ENCODE measurements around the gene FRS2. TPM values are rescaled to one million over a fixed set of nuclear protein-coding genes. Genes with fewer than 3 reads are reported as not detected.
"Not testable (repeated sequence)": the region's sequence is repeated elsewhere in the genome, so short reads cannot be mapped to it uniquely, and the experiment has no call there.

The FRS2 gene
- total and polyA plus RNA-seq, 9 donors, result 15.5 to 64.2 (median 43.2) TPM

DNA sequence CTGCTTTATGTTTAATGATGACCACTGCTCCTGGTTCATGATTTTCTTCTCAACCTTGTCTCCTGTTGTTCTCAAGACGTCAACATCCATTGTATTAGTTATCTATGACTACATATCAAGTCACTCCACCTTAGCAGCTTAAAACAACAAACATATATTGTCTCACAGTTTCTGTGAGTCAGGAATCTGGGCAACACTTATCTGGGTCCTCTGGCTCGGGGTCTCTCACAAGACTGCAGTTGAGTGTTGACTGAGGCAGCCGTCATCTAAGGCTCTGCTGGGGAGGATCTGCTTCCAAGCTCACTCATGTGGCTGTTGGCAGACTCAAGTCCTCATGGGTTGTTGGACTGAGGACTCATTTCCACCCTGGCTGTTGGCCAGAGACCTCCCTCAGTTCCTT lies 27.3 kb upstream of the FRS2 start:
- H3K27me3 ChIP-seq, result no peaks in the 10 kb centered on the region
- no peak overlapping the region for H3K27ac ChIP-seq
- H3K9me3 ChIP-seq, result no peaks in the 10 kb centered on the region
- H3K36me3 ChIP-seq, result no peaks in the 10 kb centered on the region
- no peak for TF ChIP-seq EP300 (IDR thresholded peaks at IDR 0.05)
- TF ChIP-seq, protein P1, sequence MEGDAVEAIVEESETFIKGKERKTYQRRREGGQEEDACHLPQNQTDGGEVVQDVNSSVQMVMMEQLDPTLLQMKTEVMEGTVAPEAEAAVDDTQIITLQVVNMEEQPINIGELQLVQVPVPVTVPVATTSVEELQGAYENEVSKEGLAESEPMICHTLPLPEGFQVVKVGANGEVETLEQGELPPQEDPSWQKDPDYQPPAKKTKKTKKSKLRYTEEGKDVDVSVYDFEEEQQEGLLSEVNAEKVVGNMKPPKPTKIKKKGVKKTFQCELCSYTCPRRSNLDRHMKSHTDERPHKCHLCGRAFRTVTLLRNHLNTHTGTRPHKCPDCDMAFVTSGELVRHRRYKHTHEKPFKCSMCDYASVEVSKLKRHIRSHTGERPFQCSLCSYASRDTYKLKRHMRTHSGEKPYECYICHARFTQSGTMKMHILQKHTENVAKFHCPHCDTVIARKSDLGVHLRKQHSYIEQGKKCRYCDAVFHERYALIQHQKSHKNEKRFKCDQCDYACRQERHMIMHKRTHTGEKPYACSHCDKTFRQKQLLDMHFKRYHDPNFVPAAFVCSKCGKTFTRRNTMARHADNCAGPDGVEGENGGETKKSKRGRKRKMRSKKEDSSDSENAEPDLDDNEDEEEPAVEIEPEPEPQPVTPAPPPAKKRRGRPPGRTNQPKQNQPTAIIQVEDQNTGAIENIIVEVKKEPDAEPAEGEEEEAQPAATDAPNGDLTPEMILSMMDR (IDR thresholded peaks at IDR 0.05), result no peak
- TF ChIP-seq POLR2A (IDR thresholded peaks at IDR 0.05), result no peak
- no peak overlapping the region for H3K4me3 ChIP-seq
- intact Hi-C loops (cut with DNase I), result no loop called here
- no peak for DNase-seq
- no peaks in the 10 kb centered on the region for H3K4me1 ChIP-seq (ENCODE audit: insufficient read depth)
- 85 to 90% (median 86%) methylated on average over 3 of the region's 3 CpGs for WGBS, 3 donors

DNA sequence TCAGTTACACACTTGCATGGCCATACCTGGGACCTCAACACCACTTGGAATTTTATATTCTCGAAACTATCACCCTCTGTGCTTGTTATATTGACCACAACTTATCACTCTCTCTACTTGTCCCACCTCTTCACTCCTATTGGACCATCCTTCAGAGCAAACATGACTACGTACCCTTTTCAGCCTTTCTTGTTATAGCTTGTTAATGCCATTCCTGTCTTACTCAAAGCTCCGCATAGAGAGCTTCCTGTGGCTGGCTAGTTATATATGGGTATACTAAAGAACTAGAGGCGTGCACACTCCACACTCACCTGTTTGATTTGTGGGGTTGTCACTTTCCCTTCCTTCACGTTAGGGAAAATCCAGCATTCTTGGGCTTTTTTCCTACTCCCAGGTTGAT lies 26.3 kb upstream of the FRS2 start:
- Histone ChIP-seq H3K27me3 (no peaks in the 10 kb centered on the region), H3K4me3 (no peak overlapping the region), H3K27ac (no peak overlapping the region), H3K9me3 (no peaks in the 10 kb centered on the region), H3K4me1 (ENCODE audit: insufficient read depth) (no peaks in the 10 kb centered on the region), H3K36me3 (no peaks in the 10 kb centered on the region)
- WGBS, 3 donors, result 83 to 89% (median 84%) methylated on average over 5 of the region's 5 CpGs
- no peak for DNase-seq
- TF ChIP-seq EP300 (IDR thresholded peaks at IDR 0.05) (no peak), POLR2A (IDR thresholded peaks at IDR 0.05) (no peak)
- TF ChIP-seq, protein P1 (IDR thresholded peaks at IDR 0.05), result no peak
- intact Hi-C loops (cut with DNase I), result no loop called here

DNA sequence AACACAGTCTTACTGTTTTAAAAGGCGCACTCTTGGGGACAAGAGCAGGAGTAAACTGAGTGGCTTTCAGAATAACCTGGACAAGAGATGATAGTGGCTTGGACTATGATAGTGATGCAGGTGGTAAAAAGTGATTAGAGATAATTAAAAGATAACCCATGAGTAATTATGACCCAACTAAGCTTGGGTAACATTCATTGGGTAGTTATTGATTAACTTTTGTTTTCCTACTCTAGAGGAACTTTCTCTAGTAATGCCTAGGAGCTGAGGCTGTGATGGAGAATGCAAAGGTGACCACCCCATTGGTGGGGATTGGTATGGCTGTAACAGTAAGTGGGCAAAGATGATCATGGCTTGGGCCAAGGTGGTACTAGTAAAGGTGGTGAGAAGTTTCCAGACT lies 22.3 kb upstream of the FRS2 start:
- Histone ChIP-seq H3K4me3 (no peak overlapping the region), H3K36me3 (no peaks in the 10 kb centered on the region), H3K9me3 (no peaks in the 10 kb centered on the region), H3K27me3 (no peaks in the 10 kb centered on the region), H3K27ac (no peak overlapping the region), H3K4me1 (ENCODE audit: insufficient read depth) (no peaks in the 10 kb centered on the region)
- intact Hi-C loops (cut with DNase I), result no loop called here
- DNase-seq, result no peak
- no peak for TF ChIP-seq POLR2A (IDR thresholded peaks at IDR 0.05)
- 95 to 98% (median 97%) methylated on average over 1 of the region's 1 CpG for WGBS, 3 donors

DNA sequence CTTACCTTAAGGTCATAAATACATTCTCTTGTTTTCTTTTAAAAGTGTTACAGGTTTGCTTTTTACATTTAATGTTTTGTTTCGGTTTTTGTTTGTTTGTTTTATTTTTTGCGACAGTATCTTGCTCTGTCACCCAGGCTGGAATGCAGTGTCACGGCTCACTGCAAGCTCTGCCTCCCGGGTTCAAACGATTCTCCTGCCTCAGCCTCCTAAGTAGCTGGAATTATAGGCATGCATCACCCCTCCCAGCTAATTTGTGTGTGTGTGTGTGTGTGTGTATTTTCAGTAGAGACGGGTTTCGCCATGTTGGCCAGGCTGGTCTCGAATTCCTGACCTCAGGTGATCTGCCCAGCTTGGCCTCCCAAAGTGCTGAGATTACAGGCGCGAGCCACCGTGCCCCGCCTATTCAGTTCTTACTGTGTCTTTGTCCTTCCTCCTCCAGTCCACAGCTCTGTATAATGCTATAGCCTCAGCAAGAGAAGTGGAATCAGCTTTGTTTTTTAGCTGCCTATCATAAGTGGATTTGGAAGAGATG lies 17.5 kb upstream of the FRS2 start:
- H3K27me3 ChIP-seq; DNase-seq; H3K36me3 ChIP-seq; H3K4me3 ChIP-seq; intact Hi-C loops (cut with DNase I); H3K4me1 ChIP-seq (ENCODE audit: insufficient read depth); H3K27ac ChIP-seq; H3K9me3 ChIP-seq: not testable (repeated sequence)
- 84 to 88% (median 86%) methylated on average over 12 of the region's 12 CpGs for WGBS, 3 donors

DNA sequence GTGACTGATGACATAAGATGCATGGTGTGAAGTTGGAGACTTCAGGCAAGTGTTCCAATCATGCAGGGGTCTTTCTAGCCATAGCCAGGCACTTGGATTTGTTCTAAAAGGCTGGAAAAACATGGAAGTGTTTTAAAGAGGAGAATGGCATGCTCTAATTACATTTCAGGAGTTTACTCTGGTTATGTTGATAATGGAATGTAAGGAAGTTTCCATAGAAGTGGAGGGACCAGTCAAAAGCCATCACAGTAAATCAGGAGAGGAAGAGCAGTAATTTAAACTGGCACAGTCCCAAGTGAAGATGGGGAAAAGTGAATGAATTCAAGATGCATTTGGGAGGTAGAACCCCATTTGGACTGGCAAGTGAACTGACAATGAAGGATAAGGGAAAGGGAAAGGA lies 13.9 kb upstream of the FRS2 start:
- Histone ChIP-seq H3K4me1 (ENCODE audit: insufficient read depth) (no peaks in the 10 kb centered on the region), H3K4me3 (no peak overlapping the region), H3K27ac (no peak overlapping the region), H3K9me3 (no peaks in the 10 kb centered on the region), H3K27me3 (no peaks in the 10 kb centered on the region), H3K36me3 (no peaks in the 10 kb centered on the region)
- intact Hi-C loops (cut with DNase I), result no loop called here
- TF ChIP-seq EP300 (IDR thresholded peaks at IDR 0.05) (no peak), POLR2A (IDR thresholded peaks at IDR 0.05) (no peak)
- TF ChIP-seq, protein P1 (IDR thresholded peaks at IDR 0.05), result no peak
- DNase-seq, result no peak

DNA sequence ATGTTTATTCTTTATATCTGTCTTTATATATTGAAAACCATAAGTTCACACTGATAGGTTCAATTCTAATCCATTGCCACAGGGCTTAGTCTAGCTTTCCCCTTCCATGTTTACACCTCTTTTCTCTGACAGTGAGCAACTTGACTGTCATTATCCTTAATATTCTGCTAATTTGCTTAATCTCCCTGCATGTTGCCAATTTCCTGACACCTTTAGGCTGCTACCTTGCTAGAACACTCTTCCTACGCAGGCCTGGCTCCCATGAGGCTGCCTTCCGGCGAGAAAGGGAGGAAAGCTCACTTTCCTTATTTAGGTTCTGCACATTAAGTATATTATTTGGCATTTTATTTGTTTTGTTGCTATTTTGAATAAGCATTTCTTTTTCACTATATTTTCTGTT lies 12.8 kb upstream of the FRS2 start:
- no peak for TF ChIP-seq POLR2A (IDR thresholded peaks at IDR 0.05)
- TF ChIP-seq, protein P1 (IDR thresholded peaks at IDR 0.05), result no peak
- no peak for TF ChIP-seq EP300 (IDR thresholded peaks at IDR 0.05)
- H3K27ac ChIP-seq, result no peak overlapping the region
- no peaks in the 10 kb centered on the region for H3K4me1 ChIP-seq (ENCODE audit: insufficient read depth)
- H3K9me3 ChIP-seq, result no peaks in the 10 kb centered on the region
- no peaks in the 10 kb centered on the region for H3K36me3 ChIP-seq
- no peak overlapping the region for H3K4me3 ChIP-seq
- 61 to 71% (median 63%) methylated on average over 3 of the region's 3 CpGs for WGBS, 3 donors
- intact Hi-C loops (cut with DNase I), result no loop called here
- H3K27me3 ChIP-seq, result no peaks in the 10 kb centered on the region
- DNase-seq, result no peak

All from ovary (tissue), 9 donors.